Measurements from ENCODE around the gene PRAME.

- TF ChIP-seq CTCF (IDR thresholded peaks at IDR 0.05) (no peak), EZH2 (IDR thresholded peaks at IDR 0.05) (no peak), EZH2phosphoT487 (IDR thresholded peaks at IDR 0.05) (no peak)
Observed at GRCh38 chr22:22587577-22588188, 28.6 kb upstream of the PRAME start.

Data from neural progenitor cell (in vitro differentiated cells).